AG09309 (cell line): ENCODE measurements around the gene PIH1D1.

Experiments
- DNase-seq: peaks from one replicate; pipeline ENCODE4 v3.0.0-alpha.2; 2010; ENCODE audit warnings: low read depth
- H3K4me3 ChIP-seq: 2 replicates; pipeline ENCODE4 v1.5.1; 2011; ENCODE audit warnings: mild to moderate bottlenecking, low read depth, low read length, moderate library complexity; ENCODE audit not compliant: control insufficient read depth
- CTCF ChIP-seq: IDR thresholded peaks from 2 replicates; pipeline ENCODE4 v1.5.1; 2011; ENCODE audit warnings: mild to moderate bottlenecking, low read depth, low read length, inconsistent platforms; ENCODE audit not compliant: insufficient read depth, control insufficient read depth; ENCODE audit errors: missing control alignments

Gene PIH1D1

GRCh38 chr19:49469828-49470614 is 18.4 kb upstream of the PIH1D1 start:
- H3K4me3 ChIP-seq: no peak overlapping the region
- no peak for DNase-seq
- TF ChIP-seq CTCF: no peak

GRCh38 chr19:49468746-49469447 is 17.3 kb upstream of the PIH1D1 start:
- H3K4me3 ChIP-seq: no peak overlapping the region
- no peak for DNase-seq
- no peak for TF ChIP-seq CTCF

- TF ChIP-seq CTCF: no peak
- no peak for DNase-seq
- H3K4me3 ChIP-seq: no peak overlapping the region
These were observed 16.6 kb upstream of the PIH1D1 start for GRCh38 chr19:49468199-49468598.

- no peak for TF ChIP-seq CTCF
- DNase-seq: no peak
These were observed 13.8 kb upstream of the PIH1D1 start for GRCh38 chr19:49465371-49465770.

GRCh38 chr19:49463960-49464740 is 12.5 kb upstream of the PIH1D1 start:
- no peak for DNase-seq
- no peak for TF ChIP-seq CTCF
- H3K4me3 ChIP-seq: no peak overlapping the region

More at GRCh38 chr19:49465371-49465770, 13.8 kb upstream of the PIH1D1 start:
- H3K4me3 ChIP-seq: no peak overlapping the region

GRCh38 chr19:49462492-49462891 is 10.9 kb upstream of the PIH1D1 start:
- no peak for DNase-seq
- no peak for TF ChIP-seq CTCF
- no peak overlapping the region for H3K4me3 ChIP-seq
